Effector memory CD8-positive, alpha-beta T cell (primary cell): ENCODE results near the gene MCCD1.

Source experiments
- ATAC-seq: fragments of 150-1000 bp; cut with Tn5 transposase; replicated peaks from 2 replicates; pipeline ENCODE4 v1.10.0; 2021; ENCODE audit warnings: mild to moderate bottlenecking, moderate library complexity
- DNase-seq, 3 experiments: peaks; one replicate each; pipeline ENCODE4 v3.0.0; 2021
- H3K27ac Mint-ChIP-seq, 2 donors: one replicate each; pipeline ENCODE4 v1.8.0; 2022; ENCODE audit warnings: mild to moderate bottlenecking in 2 of 2, mixed read lengths in 2 of 2, moderate library complexity in 2 of 2
- H3K27me3 Mint-ChIP-seq, 2 donors: one replicate each; pipeline ENCODE4 v1.8.0; 2022; ENCODE audit warnings: mixed read lengths in 2 of 2
- H3K36me3 Mint-ChIP-seq: one replicate; pipeline ENCODE4 v1.8.0; 2022; ENCODE audit warnings: mild to moderate bottlenecking, moderate library complexity, mixed read lengths; ENCODE audit not compliant: insufficient read depth
- H3K4me1 Mint-ChIP-seq, 2 donors: one replicate each; pipeline ENCODE4 v1.8.0; 2022; ENCODE audit warnings: low read depth in 2 of 2, mixed read lengths in 2 of 2
- H3K4me3 Mint-ChIP-seq, 2 donors: one replicate each; pipeline ENCODE4 v1.8.0; 2022; ENCODE audit warnings: mild to moderate bottlenecking in 2 of 2, mixed read lengths in 2 of 2, moderate library complexity in 2 of 2
- H3K9me3 Mint-ChIP-seq, 2 donors: one replicate each; pipeline ENCODE4 v1.8.0; 2022; ENCODE audit warnings: mixed read lengths in 2 of 2

The MCCD1 gene

DNA sequence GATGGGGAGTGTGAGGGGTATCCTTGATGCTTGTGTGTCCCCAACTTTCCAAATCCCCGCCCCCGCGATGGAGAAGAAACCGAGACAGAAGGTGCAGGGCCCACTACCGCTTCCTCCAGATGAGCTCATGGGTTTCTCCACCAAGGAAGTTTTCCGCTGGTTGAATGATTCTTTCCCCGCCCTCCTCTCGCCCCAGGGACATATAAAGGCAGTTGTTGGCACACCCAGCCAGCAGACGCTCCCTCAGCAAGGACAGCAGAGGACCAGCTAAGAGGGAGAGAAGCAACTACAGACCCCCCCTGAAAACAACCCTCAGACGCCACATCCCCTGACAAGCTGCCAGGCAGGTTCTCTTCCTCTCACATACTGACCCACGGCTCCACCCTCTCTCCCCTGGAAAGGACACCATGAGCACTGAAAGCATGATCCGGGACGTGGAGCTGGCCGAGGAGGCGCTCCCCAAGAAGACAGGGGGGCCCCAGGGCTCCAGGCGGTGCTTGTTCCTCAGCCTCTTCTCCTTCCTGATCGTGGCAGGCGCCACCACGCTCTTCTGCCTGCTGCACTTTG is 46.7 kb downstream of the MCCD1 start, which contains the start of gene TNF:
Gene TNF (plus strand): TSS at position 231 of the 567 bp plus-strand sequence. CDS start 177 bp downstream, at position 408.
- H3K4me1 Mint-ChIP-seq, result peaks cover 72 to 90% of the 10 kb centered on the region in 2 donors
- no peaks in the 10 kb centered on the region for H3K9me3 Mint-ChIP-seq
- peak within 1 kb of the TSS; percentile 82 to 99 for H3K4me3 Mint-ChIP-seq
- DNase-seq (peak; percentile 57 to 63 (median 59)), ATAC-seq (peak; percentile 12)
- peak within 1 kb of the TSS; percentile 92 to 98 for H3K27ac Mint-ChIP-seq
- H3K27me3 Mint-ChIP-seq, result no peaks in the 10 kb centered on the region
- H3K36me3 Mint-ChIP-seq, result peaks cover 66% of the 10 kb centered on the region

DNA sequence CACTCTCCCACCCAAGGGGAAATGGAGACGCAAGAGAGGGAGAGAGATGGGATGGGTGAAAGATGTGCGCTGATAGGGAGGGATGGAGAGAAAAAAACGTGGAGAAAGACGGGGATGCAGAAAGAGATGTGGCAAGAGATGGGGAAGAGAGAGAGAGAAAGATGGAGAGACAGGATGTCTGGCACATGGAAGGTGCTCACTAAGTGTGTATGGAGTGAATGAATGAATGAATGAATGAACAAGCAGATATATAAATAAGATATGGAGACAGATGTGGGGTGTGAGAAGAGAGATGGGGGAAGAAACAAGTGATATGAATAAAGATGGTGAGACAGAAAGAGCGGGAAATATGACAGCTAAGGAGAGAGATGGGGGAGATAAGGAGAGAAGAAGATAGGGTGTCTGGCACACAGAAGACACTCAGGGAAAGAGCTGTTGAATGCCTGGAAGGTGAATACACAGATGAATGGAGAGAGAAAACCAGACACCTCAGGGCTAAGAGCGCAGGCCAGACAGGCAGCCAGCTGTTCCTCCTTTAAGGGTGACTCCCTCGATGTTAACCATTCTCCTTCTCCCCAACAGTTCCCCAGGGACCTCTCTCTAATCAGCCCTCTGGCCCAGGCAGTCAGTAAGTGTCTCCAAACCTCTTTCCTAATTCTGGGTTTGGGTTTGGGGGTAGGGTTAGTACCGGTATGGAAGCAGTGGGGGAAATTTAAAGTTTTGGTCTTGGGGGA is 47.4 kb downstream of the MCCD1 start:
- Mint-ChIP-seq H3K4me3 (peak overlapping the region; percentile 82 to 99), H3K36me3 (peaks cover 73% of the 10 kb centered on the region), H3K27me3 (no peaks in the 10 kb centered on the region), H3K9me3 (no peaks in the 10 kb centered on the region), H3K4me1 (peaks cover 75 to 91% of the 10 kb centered on the region in 2 donors), H3K27ac (peak overlapping the region; percentile 92 to 98)
- DNase-seq (no peak), ATAC-seq (no peak)

DNA sequence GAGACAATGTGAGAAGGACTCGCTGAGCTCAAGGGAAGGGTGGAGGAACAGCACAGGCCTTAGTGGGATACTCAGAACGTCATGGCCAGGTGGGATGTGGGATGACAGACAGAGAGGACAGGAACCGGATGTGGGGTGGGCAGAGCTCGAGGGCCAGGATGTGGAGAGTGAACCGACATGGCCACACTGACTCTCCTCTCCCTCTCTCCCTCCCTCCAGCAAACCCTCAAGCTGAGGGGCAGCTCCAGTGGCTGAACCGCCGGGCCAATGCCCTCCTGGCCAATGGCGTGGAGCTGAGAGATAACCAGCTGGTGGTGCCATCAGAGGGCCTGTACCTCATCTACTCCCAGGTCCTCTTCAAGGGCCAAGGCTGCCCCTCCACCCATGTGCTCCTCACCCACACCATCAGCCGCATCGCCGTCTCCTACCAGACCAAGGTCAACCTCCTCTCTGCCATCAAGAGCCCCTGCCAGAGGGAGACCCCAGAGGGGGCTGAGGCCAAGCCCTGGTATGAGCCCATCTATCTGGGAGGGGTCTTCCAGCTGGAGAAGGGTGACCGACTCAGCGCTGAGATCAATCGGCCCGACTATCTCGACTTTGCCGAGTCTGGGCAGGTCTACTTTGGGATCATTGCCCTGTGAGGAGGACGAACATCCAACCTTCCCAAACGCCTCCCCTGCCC is 48.3 kb downstream of the MCCD1 start:
- Mint-ChIP-seq H3K27ac (peak overlapping the region; percentile 92 to 98), H3K36me3 (peaks cover 77% of the 10 kb centered on the region), H3K4me3 (peak overlapping the region; percentile 82 to 99), H3K9me3 (no peaks in the 10 kb centered on the region), H3K4me1 (peaks cover 78 to 91% of the 10 kb centered on the region in 2 donors), H3K27me3 (no peaks in the 10 kb centered on the region)
- DNase-seq (peak in 2 of 3 experiments; percentile 35 to 44), ATAC-seq (peak; percentile 15)

DNA sequence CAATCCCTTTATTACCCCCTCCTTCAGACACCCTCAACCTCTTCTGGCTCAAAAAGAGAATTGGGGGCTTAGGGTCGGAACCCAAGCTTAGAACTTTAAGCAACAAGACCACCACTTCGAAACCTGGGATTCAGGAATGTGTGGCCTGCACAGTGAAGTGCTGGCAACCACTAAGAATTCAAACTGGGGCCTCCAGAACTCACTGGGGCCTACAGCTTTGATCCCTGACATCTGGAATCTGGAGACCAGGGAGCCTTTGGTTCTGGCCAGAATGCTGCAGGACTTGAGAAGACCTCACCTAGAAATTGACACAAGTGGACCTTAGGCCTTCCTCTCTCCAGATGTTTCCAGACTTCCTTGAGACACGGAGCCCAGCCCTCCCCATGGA is 48.8 kb downstream of the MCCD1 start:
- H3K4me1 Mint-ChIP-seq, result peaks cover 80 to 92% of the 10 kb centered on the region in 2 donors
- no peak for DNase-seq
- H3K4me3 Mint-ChIP-seq, result peak overlapping the region; percentile 82 to 99
- H3K27ac Mint-ChIP-seq, result peak overlapping the region; percentile 92 to 98
- peaks cover 72% of the 10 kb centered on the region for H3K36me3 Mint-ChIP-seq
- ATAC-seq, result no peak
- no peaks in the 10 kb centered on the region for H3K9me3 Mint-ChIP-seq
- no peaks in the 10 kb centered on the region for H3K27me3 Mint-ChIP-seq

DNA sequence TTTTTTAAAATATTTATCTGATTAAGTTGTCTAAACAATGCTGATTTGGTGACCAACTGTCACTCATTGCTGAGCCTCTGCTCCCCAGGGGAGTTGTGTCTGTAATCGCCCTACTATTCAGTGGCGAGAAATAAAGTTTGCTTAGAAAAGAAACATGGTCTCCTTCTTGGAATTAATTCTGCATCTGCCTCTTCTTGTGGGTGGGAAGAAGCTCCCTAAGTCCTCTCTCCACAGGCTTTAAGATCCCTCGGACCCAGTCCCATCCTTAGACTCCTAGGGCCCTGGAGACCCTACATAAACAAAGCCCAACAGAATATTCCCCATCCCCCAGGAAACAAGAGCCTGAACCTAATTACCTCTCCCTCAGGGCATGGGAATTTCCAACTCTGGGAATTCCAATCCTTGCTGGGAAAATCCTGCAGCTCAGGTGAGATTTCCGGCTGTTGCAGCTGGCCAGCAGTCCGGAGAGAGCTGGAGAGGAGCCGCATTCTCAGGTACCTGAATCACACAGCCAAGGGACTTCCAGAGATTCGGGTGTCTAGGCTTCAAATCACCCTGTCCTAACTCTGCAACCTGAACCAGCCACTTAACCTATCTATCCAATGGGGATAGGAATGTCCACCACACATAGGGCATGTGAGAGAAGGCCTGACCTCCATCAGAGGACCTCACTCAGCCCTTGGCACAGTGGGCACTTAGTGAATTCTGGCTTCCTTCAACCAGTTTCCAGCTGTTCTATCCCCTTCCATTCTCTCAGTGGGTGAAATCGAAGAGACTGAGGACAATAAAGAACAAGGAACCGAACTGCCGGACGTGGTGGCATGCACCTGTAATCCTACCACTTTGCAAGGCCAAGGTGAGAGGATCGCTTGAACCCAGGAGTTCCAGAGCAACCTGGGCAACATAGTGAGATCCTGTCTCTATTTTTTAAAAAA is 49.7 kb downstream of the MCCD1 start:
- Mint-ChIP-seq H3K9me3 (no peaks in the 10 kb centered on the region), H3K27me3 (no peaks in the 10 kb centered on the region), H3K36me3 (peaks cover 67% of the 10 kb centered on the region), H3K4me3 (peak overlapping the region; percentile 82 to 99), H3K4me1 (peaks cover 79 to 90% of the 10 kb centered on the region in 2 donors), H3K27ac (peak overlapping the region; percentile 98 to 99)
- no peak for DNase-seq
- ATAC-seq, result no peak

DNA sequence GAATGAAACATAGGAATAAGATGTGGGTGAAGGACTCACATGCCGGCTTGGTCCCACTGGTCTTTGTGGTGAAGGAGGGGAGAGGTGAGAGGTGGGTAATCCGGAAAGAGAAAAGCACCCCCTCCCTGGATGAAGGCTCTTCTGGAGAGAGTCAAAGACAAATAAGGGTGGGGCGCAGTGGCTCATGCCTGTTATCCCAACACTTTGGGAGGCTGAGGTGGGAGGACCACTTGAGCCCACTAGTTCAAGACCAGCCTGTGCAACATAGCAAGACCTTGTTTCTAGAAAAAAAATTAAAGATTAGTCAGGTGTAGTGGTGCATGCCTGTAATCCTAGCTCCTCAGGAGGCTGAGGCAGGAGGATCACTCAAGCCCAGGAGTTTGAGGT is 50.4 kb downstream of the MCCD1 start:
- H3K4me1 Mint-ChIP-seq, result peaks cover 72 to 83% of the 10 kb centered on the region in 2 donors
- peak overlapping the region; percentile 98 to 99 for H3K27ac Mint-ChIP-seq
- no peak for DNase-seq
- H3K9me3 Mint-ChIP-seq, result no peaks in the 10 kb centered on the region
- H3K36me3 Mint-ChIP-seq, result peaks cover 62% of the 10 kb centered on the region
- H3K4me3 Mint-ChIP-seq, result peak overlapping the region; percentile 82 to 99
- ATAC-seq, result no peak
- H3K27me3 Mint-ChIP-seq, result no peaks in the 10 kb centered on the region
